GM23338 (cell line): Measurements from ENCODE around the gene MYO1D. TPM values are rescaled to one million over a fixed set of nuclear protein-coding genes. Genes with fewer than 3 reads are reported as not detected.

ENCODE experiments used
- ATAC-seq: fragments of 200-7000 bp; cut with Tn5 transposase; 3 replicates; pipeline ENCODE4 v1.9.1; 2020
- DNase-seq: peaks from one replicate; pipeline ENCODE4 v3.0.0-alpha.2; 2015; ENCODE audit warnings: low spot score
- H2AFZ ChIP-seq: fragments of 200-600 bp; sonication (generic); 2 replicates; pipeline ENCODE4 v1.8.0; 2016; ENCODE audit warnings: antibody characterized with exemption, mild to moderate bottlenecking, moderate library complexity
- H3F3A ChIP-seq: fragments of 200-600 bp; sonication (generic); replicated peaks from 2 replicates; pipeline ENCODE4 v1.8.0; 2017; ENCODE audit warnings: antibody characterized with exemption, mixed run types, low read depth
- H3K27ac ChIP-seq: fragments of 200-600 bp; sonication (generic); 2 replicates; pipeline ENCODE4 v1.6.1; 2016; ENCODE audit warnings: low read depth
- H3K27me3 ChIP-seq: fragments of 200-600 bp; sonication (generic); 2 replicates; pipeline ENCODE4 v1.8.0; 2016; ENCODE audit warnings: mild to moderate bottlenecking, mixed run types, moderate library complexity; ENCODE audit not compliant: insufficient read depth
- H3K36me3 ChIP-seq: fragments of 200-600 bp; sonication (generic); 2 replicates; pipeline ENCODE4 v1.8.0; 2016; ENCODE audit warnings: mild to moderate bottlenecking; ENCODE audit not compliant: insufficient read depth
- H3K4me1 ChIP-seq: fragments of 200-600 bp; sonication (generic); 2 replicates; pipeline ENCODE4 v1.8.0; 2016; ENCODE audit warnings: mild to moderate bottlenecking, moderate library complexity; ENCODE audit not compliant: insufficient read depth
- H3K4me2 ChIP-seq: fragments of 200-600 bp; sonication (generic); 2 replicates; pipeline ENCODE4 v1.7.1; 2017; ENCODE audit warnings: mixed run types
- H3K4me3 ChIP-seq: fragments of 200-600 bp; sonication (generic); 2 replicates; pipeline ENCODE4 v1.6.1; 2016; ENCODE audit warnings: mixed run types
- H3K79me2 ChIP-seq: fragments of 200-600 bp; sonication (generic); replicated peaks from 2 replicates; pipeline ENCODE4 v1.8.0; 2017; ENCODE audit warnings: mild to moderate bottlenecking; ENCODE audit not compliant: insufficient read depth
- H3K9me2 ChIP-seq: fragments of 200-600 bp; sonication (generic); 2 replicates; pipeline ENCODE4 v1.8.0; 2017; ENCODE audit not compliant: insufficient read depth
- H4K20me1 ChIP-seq: fragments of 200-600 bp; sonication (generic); replicated peaks from 2 replicates; pipeline ENCODE4 v1.8.0; 2017; ENCODE audit warnings: mild to moderate bottlenecking; ENCODE audit not compliant: insufficient read depth
- H3K27ac Mint-ChIP-seq: 2 replicates; pipeline ENCODE4 v1.8.0; 2020; ENCODE audit warnings: inconsistent platforms, mild to moderate bottlenecking, moderate library complexity, mixed read lengths
- H3K27me3 Mint-ChIP-seq: 3 replicates; pipeline ENCODE4 v1.8.0; 2022; ENCODE audit warnings: low read depth, mild to moderate bottlenecking, moderate library complexity, mixed read lengths, inconsistent platforms; ENCODE audit not compliant: insufficient read depth, poor library complexity
- H3K36me3 Mint-ChIP-seq: 3 replicates; pipeline ENCODE4 v1.8.0; 2021; ENCODE audit warnings: low read depth, mild to moderate bottlenecking, inconsistent platforms, moderate library complexity, mixed read lengths
- H3K4me1 Mint-ChIP-seq: 3 replicates; pipeline ENCODE4 v1.8.0; 2020; ENCODE audit warnings: mild to moderate bottlenecking, inconsistent platforms, mixed read lengths
- H3K4me3 Mint-ChIP-seq: 3 replicates; pipeline ENCODE4 v1.8.0; 2021; ENCODE audit warnings: moderate library complexity, mild to moderate bottlenecking, inconsistent platforms, mixed read lengths
- H3K9me3 Mint-ChIP-seq: 3 replicates; pipeline ENCODE4 v1.8.0; 2020; ENCODE audit warnings: moderate library complexity, mild to moderate bottlenecking, inconsistent platforms, mixed read lengths
- EZH2 ChIP-seq: fragments of 200-600 bp; sonication (generic); IDR thresholded peaks from one replicate; pipeline ENCODE4 v1.8.0; 2017; ENCODE audit warnings: antibody characterized with exemption, mild to moderate bottlenecking, low read depth; ENCODE audit not compliant: unreplicated experiment
- EZH2phosphoT487 ChIP-seq: fragments of 200-600 bp; sonication (generic); IDR thresholded peaks from one replicate; pipeline ENCODE4 v1.8.1; 2018; ENCODE audit warnings: antibody characterized with exemption; ENCODE audit not compliant: unreplicated experiment
- JUNB ChIP-seq: IDR thresholded peaks from one replicate; pipeline ENCODE4 v1.6.1; 2016; ENCODE audit warnings: antibody characterized with exemption; ENCODE audit not compliant: unreplicated experiment
- NANOG ChIP-seq: IDR thresholded peaks from 2 replicates; pipeline ENCODE4 v1.6.1; 2016; ENCODE audit warnings: antibody characterized with exemption, borderline replicate concordance
- POLR2AphosphoS5 ChIP-seq: IDR thresholded peaks from 2 replicates; pipeline ENCODE4 v1.6.1; 2016; ENCODE audit warnings: antibody characterized with exemption, low read depth
- ZNF114 ChIP-seq: fragments of 250-450 bp; sonication (Bioruptor Pico); IDR thresholded peaks from 2 replicates; pipeline ENCODE4 v1.5.0; 2020; ENCODE audit warnings: mild to moderate bottlenecking, moderate library complexity
- ZNF331 ChIP-seq: fragments of 250-450 bp; sonication (Bioruptor Pico); IDR thresholded peaks from 2 replicates; pipeline ENCODE4 v1.5.0; 2020; ENCODE audit warnings: low read depth, mild to moderate bottlenecking, moderate library complexity
- polyA plus RNA-seq: library from polyadenylated mRNA; unstranded; fragments of >200 nt; fragmentation: Nextera tagmentation; extraction: Ambion mirVana; gene quantifications from 2 replicates; pipeline ENCODE4 v1.2.1, GENCODE V29; 2016
- total RNA-seq: library from RNA; depleted of rRNA; stranded (reverse); fragments of >200 nt; shearing (Covaris generic); gene quantifications from 2 replicates; pipeline ENCODE4 v1.2.3, GENCODE V29; 2014
- TF ChIP-seq, protein P1 (sequence below): fragments of 250-450 bp; sonication (Bioruptor Pico); IDR thresholded peaks from 2 replicates; pipeline ENCODE4 v1.5.0; 2020; ENCODE audit warnings: mild to moderate bottlenecking, moderate library complexity
- TF ChIP-seq, protein P2 (sequence below): IDR thresholded peaks from 2 replicates; pipeline ENCODE4 v1.6.1; 2016; ENCODE audit warnings: antibody characterized with exemption

Gene MYO1D
- total and polyA plus RNA-seq, 2 experiments from 2014 or later = 8.6 to 28.6 TPM

DNA sequence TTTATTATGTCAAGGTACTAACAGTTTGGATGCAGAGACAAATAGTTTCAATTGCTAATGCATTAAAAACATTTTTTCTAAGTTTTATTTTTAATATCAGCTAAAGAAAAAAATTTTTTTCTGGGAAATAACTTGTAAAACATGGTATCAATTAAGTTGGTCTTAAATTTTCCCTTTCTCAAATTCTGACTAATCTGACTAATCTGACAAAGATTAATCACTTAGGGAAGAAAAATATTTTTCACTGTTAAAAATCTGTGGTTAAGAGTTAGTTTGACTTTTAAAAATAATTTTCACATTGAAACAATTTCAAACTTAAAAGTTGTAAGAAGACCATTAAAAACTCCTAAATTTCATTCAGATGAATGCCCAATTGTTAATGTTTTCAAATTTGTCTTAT, 74.6 kb downstream of the MYO1D start (continued):
- TF ChIP-seq, protein P1, sequence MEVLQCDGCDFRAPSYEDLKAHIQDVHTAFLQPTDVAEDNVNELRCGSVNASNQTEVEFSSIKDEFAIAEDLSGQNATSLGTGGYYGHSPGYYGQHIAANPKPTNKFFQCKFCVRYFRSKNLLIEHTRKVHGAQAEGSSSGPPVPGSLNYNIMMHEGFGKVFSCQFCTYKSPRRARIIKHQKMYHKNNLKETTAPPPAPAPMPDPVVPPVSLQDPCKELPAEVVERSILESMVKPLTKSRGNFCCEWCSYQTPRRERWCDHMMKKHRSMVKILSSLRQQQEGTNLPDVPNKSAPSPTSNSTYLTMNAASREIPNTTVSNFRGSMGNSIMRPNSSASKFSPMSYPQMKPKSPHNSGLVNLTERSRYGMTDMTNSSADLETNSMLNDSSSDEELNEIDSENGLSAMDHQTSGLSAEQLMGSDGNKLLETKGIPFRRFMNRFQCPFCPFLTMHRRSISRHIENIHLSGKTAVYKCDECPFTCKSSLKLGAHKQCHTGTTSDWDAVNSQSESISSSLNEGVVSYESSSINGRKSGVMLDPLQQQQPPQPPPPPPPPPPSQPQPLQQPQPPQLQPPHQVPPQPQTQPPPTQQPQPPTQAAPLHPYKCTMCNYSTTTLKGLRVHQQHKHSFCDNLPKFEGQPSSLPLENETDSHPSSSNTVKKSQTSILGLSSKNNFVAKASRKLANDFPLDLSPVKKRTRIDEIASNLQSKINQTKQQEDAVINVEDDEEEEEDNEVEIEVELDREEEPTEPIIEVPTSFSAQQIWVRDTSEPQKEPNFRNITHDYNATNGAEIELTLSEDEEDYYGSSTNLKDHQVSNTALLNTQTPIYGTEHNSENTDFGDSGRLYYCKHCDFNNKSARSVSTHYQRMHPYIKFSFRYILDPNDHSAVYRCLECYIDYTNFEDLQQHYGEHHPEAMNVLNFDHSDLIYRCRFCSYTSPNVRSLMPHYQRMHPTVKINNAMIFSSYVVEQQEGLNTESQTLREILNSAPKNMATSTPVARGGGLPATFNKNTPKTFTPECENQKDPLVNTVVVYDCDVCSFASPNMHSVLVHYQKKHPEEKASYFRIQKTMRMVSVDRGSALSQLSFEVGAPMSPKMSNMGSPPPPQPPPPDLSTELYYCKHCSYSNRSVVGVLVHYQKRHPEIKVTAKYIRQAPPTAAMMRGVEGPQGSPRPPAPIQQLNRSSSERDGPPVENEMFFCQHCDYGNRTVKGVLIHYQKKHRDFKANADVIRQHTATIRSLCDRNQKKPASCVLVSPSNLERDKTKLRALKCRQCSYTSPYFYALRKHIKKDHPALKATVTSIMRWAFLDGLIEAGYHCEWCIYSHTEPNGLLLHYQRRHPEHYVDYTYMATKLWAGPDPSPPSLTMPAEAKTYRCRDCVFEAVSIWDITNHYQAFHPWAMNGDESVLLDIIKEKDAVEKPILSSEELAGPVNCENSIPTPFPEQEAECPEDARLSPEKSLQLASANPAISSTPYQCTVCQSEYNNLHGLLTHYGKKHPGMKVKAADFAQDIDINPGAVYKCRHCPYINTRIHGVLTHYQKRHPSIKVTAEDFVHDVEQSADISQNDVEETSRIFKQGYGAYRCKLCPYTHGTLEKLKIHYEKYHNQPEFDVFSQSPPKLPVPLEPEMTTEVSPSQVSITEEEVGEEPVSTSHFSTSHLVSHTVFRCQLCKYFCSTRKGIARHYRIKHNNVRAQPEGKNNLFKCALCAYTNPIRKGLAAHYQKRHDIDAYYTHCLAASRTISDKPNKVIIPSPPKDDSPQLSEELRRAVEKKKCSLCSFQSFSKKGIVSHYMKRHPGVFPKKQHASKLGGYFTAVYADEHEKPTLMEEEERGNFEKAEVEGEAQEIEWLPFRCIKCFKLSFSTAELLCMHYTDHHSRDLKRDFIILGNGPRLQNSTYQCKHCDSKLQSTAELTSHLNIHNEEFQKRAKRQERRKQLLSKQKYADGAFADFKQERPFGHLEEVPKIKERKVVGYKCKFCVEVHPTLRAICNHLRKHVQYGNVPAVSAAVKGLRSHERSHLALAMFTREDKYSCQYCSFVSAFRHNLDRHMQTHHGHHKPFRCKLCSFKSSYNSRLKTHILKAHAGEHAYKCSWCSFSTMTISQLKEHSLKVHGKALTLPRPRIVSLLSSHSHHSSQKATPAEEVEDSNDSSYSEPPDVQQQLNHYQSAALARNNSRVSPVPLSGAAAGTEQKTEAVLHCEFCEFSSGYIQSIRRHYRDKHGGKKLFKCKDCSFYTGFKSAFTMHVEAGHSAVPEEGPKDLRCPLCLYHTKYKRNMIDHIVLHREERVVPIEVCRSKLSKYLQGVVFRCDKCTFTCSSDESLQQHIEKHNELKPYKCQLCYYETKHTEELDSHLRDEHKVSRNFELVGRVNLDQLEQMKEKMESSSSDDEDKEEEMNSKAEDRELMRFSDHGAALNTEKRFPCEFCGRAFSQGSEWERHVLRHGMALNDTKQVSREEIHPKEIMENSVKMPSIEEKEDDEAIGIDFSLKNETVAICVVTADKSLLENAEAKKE (CRISPR knock-in tag) = no peak
- TF ChIP-seq JUNB (no peak), ZNF114 (no peak), EZH2phosphoT487 (no peak), ZNF331 (CRISPR knock-in tag) (no peak)

DNA sequence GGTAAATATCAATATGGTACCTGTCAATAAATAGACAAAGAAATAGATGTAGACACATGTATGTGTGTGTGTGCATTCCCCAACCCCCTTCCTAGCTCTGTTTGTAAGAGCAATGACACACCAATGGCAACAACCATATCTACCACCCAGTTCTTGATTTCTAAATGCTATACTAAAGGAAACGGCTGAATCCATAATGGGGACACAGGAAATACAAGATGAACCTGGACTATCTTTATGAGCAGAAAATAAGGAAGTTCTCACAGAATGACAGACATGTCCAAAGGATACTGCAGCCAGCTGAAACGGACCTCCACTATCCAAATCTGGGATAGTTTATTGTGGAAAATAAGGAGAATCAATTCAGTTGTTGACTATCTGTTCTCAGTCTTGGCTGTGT, 75.3 kb downstream of the MYO1D start:
- Histone ChIP-seq H3K4me1 (no peaks in the 10 kb centered on the region), H3K36me3 (no peaks in the 10 kb centered on the region), H2AFZ (no peak overlapping the region), H3K9me2 (no peaks in the 10 kb centered on the region), H3K4me2 (no peak overlapping the region), H3F3A (no peaks in the 10 kb centered on the region), H4K20me1 (no peaks in the 10 kb centered on the region), H3K27ac (no peak overlapping the region), H3K4me3 (no peak overlapping the region), H3K27me3 (no peaks in the 10 kb centered on the region), H3K79me2 (no peaks in the 10 kb centered on the region)
- no peaks in the 10 kb centered on the region for H3K9me3 Mint-ChIP-seq
- no peak overlapping the region for H3K4me3 Mint-ChIP-seq
- DNase-seq = no peak
- ATAC-seq = no peak
- peaks cover 12% of the 10 kb centered on the region; the same call in 2 of the 3 replicates for H3K4me1 Mint-ChIP-seq
- no peaks in the 10 kb centered on the region for H3K36me3 Mint-ChIP-seq
- H3K27ac Mint-ChIP-seq = no peak overlapping the region
- peaks cover 4% of the 10 kb centered on the region for H3K27me3 Mint-ChIP-seq
- TF ChIP-seq POLR2AphosphoS5 (no peak), NANOG (no peak), EZH2 (no peak), ZNF114 (no peak)
- TF ChIP-seq, protein P1 (CRISPR knock-in tag) = no peak
- TF ChIP-seq, protein P2, sequence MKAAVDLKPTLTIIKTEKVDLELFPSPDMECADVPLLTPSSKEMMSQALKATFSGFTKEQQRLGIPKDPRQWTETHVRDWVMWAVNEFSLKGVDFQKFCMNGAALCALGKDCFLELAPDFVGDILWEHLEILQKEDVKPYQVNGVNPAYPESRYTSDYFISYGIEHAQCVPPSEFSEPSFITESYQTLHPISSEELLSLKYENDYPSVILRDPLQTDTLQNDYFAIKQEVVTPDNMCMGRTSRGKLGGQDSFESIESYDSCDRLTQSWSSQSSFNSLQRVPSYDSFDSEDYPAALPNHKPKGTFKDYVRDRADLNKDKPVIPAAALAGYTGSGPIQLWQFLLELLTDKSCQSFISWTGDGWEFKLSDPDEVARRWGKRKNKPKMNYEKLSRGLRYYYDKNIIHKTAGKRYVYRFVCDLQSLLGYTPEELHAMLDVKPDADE = no peak
